ENCODE data around the gene RANBP2.
"Not testable (repeated sequence)": the region's sequence is repeated elsewhere in the genome, so short reads cannot be mapped to it uniquely, and the experiment has no call there.

RANBP2 gene

GRCh38 chr2:108719149-108720044 is at the start of gene RANBP2:
RANBP2 (plus strand) TSS chr2:108719482; CDS start chr2:108719607, 125 bp downstream.
- peak; percentile 91 for DNase-seq (ENCODE audit: low spot score)

DNA sequence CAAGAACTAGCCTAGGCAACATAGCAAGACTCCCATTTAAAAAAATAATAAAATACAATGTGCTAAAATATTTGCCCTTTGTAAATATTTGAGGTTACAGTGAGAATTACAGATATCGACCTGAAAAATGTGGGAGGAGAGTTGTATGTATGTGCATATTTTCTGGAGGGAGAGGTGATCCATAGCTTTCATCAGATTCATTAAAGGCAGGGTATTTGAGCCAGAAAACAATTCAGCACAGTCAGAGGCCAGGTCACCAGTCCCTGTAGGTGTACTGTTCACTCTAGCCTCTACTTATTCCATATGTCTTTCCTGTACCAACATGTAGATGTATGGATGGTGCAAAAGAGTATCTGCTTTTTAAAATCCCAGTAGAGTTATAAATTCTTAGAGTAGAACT is 49.0 kb upstream of the RANBP2 start:
- DNase-seq (ENCODE audit: low spot score): not testable (repeated sequence)

GRCh38 chr2:108672200-108672805 is 47.0 kb upstream of the RANBP2 start:
- not testable (repeated sequence) for DNase-seq (ENCODE audit: low spot score)

- DNase-seq (ENCODE audit: low spot score): not testable (repeated sequence)
These were observed 42.8 kb upstream of the RANBP2 start for GRCh38 chr2:108676522-108676921.

GRCh38 chr2:108677239-108677744 is 42.0 kb upstream of the RANBP2 start:
- DNase-seq (ENCODE audit: low spot score): not testable (repeated sequence)

DNA sequence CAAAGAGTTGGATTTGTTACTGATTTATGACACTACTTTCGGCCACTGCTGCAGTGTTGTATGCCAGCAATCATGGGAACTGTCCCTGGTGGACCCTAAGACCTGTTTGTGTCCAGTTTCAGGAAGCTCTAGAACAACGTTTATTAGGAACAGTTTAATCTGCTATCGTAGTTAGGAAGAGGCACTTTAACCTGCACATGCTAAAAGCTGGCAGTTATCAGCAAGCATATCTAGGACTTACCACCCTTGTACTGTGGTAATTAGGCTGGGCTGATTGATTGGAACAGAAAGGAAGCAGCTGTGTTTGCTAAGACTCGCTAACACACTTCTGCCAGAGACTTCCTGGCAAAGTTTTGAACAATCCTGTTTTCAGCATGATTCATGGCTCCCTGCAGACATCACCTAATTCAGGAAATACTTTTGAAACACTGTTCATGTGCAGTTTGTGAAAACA is 41.1 kb upstream of the RANBP2 start:
- DNase-seq (ENCODE audit: low spot score): not testable (repeated sequence)

- not testable (repeated sequence) for DNase-seq (ENCODE audit: low spot score)
These were observed 38.5 kb upstream of the RANBP2 start for GRCh38 chr2:108680805-108681204.

- not testable (repeated sequence) for DNase-seq (ENCODE audit: low spot score)
These were observed 30.2 kb upstream of the RANBP2 start for GRCh38 chr2:108688818-108689756.

DNA sequence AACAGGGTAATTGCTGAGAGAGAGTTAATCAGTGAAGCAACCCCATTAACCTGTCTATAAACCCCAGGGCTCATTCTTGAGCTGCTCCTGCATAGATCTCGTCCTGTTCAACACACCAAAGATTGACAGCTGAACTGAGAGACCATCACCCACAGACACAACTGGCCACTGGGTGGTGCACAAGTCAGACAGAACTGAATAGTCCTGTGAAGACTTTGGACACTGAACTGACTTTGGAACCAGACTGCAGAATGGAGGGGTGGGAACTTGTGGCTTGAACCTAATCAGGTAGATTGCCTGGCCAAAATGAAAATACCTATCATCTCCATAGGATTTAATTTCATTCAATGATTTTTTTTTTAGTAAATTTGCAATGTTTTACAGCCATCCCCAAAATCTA is 29.3 kb upstream of the RANBP2 start:
- DNase-seq (ENCODE audit: low spot score): not testable (repeated sequence)

DNA sequence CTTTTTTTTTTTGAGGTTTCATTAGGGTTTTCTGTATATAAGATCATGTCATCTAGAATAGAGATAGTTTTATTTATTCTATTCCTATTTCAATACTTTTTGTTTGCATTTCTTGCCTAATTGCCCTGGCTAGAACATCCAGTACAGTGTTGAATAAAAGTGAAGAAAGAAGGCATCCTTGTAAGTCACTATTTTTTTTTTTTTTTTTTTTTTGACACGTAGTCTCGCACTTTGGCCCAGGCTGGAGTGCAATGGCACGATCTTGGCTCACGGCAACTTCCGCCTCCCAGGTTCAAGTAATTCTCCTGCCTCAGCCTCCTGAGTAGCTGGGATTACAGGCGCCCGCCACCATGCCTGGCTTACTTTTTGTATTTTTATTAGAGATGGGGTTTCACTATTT is 27.8 kb upstream of the RANBP2 start:
- DNase-seq (ENCODE audit: low spot score): no peak

DNA sequence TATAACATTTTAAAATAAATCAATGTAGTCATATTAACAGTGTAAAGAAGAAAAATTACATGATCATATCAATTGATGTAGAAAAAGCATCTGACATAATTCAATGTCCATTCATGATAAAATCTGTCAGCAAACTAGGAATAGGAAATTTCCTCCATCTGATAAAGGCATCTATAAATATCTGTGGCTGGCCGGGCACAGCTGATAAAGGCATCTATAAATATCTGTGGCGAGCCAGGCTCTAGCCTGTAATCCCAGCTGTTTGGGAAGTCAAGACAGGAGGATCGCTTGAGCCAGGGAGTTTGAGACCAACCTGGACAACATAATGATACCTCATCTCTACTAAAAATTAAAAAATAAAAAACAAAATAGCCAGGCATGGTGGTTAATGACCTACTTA is 18.1 kb upstream of the RANBP2 start:
- no peak for DNase-seq (ENCODE audit: low spot score)

DNA sequence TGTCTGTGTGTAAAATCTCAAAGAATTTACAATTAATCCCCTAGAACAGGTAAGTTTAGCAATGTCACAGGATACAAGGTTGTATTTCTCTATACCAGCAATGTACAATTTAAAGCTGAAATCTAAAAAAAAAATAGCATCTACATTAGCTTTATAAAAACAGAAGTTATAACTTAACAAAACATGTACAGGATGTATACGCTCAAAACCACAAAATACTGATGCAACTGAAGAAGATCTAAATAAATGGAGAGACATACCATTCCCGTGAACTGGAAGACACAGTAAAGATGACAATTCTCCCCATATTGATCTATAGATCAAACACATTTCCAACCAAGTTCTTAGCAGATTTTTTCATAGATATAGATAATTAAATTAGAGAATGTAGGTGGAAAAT is 17.5 kb upstream of the RANBP2 start:
- DNase-seq (ENCODE audit: low spot score): no peak

GRCh38 chr2:108704871-108705270 is 14.4 kb upstream of the RANBP2 start:
- DNase-seq (ENCODE audit: low spot score): no peak

GRCh38 chr2:108707300-108707699 is 12.0 kb upstream of the RANBP2 start:
- DNase-seq (ENCODE audit: low spot score): no peak

GRCh38 chr2:108716971-108717370 is 2.3 kb upstream of the RANBP2 start:
- DNase-seq (ENCODE audit: low spot score): not testable (repeated sequence)

DNA sequence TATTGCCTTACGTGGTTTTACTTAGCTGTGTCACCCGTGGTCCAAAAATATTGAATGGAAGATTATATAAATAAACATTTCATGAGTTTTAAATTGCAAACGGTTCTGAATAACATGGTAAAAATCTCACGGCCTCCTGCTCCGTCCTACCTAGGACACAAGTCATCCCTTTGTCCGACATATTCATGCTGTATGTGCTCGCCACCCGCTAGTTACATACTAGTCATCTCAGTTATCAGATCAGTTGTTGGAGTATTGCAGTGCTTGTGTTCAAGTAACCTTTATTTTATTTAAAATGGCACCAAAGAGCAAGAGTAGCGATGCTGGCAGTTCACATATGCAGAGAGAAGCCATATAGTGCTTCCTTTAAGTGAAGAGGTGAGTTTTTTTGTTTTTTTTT is 6.8 kb downstream of the RANBP2 start:
- not testable (repeated sequence) for DNase-seq (ENCODE audit: low spot score)

GRCh38 chr2:108734656-108735055 is 15.4 kb downstream of the RANBP2 start:
- not testable (repeated sequence) for DNase-seq (ENCODE audit: low spot score)

GRCh38 chr2:108757973-108758372 is 38.7 kb downstream of the RANBP2 start:
- DNase-seq (ENCODE audit: low spot score): not testable (repeated sequence)

DNA sequence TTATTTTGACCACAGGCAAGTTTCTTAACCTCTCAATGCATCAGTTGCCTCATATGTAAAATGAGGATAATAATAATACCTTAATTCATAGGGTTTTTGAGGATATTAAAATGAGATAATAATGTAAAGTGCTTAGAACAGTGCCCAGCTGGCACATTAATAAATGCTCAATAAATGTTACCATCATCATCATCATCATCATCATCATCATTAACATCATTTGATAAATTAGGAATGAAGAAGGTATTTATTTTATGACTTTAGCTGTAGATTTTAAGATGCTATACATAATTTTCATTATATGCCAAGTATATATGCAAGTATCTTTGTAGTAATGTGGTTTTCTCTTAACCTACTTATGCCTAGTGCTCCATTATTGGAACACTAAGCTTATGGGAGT is 43.3 kb downstream of the RANBP2 start:
- not testable (repeated sequence) for DNase-seq (ENCODE audit: low spot score)

DNA sequence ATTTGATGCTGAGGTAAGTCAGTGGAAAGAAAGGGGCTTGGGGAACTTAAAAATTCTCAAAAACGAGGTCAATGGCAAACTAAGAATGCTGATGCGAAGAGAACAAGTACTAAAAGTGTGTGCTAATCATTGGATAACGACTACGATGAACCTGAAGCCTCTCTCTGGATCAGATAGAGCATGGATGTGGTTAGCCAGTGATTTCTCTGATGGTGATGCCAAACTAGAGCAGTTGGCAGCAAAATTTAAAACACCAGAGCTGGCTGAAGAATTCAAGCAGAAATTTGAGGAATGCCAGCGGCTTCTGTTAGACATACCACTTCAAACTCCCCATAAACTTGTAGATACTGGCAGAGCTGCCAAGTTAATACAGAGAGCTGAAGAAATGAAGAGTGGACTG is 47.4 kb downstream of the RANBP2 start:
- DNase-seq (ENCODE audit: low spot score): not testable (repeated sequence)

GRCh38 chr2:108767859-108768258 is 48.6 kb downstream of the RANBP2 start:
- DNase-seq (ENCODE audit: low spot score): not testable (repeated sequence)

DNA sequence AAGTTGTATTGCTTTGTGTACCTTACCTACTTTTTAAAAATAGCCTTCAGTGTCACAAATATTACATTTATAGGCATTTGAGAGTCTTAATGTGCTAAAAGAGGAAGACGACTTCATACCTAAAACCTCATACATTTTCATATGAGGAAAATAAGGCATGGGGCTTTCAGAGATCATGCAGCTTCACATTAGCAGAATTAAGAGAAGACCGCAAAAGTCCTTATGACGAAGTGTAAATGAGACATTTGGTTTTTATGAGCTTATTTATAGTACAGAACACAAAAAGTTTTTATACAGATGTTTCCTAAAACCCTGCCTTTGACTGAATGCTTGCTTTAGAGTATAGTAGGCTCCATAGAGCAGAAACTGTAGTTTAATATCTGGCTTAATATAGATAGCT is 57.2 kb downstream of the RANBP2 start:
- no peak for DNase-seq (ENCODE audit: low spot score)
